Prostate gland (tissue), 2 donors: ENCODE data around the gene GUCA1A. TPM values are rescaled to one million over a fixed set of nuclear protein-coding genes. Genes with fewer than 3 reads are reported as not detected.

Source experiments
- DNase-seq: peaks from one replicate; pipeline ENCODE4 v3.0.0-alpha.2; 2019; ENCODE audit warnings: low spot score
- H3K27ac ChIP-seq, 2 donors: fragments of 200-600 bp; sonication (generic); 2 replicates each; pipeline ENCODE4 v1.5.1; 2017 to 2019
- H3K27me3 ChIP-seq: fragments of 200-600 bp; sonication (generic); replicated peaks from 2 replicates; pipeline ENCODE4 v1.5.1; 2019; ENCODE audit not compliant: insufficient read depth
- H3K36me3 ChIP-seq, 2 donors: fragments of 200-600 bp; sonication (generic); 1 replicate in 1 of 2; 2 replicates in 1 of 2; pipeline versions ENCODE4 v1.5.1 to v1.8.1; 2017 to 2019
- H3K4me1 ChIP-seq: fragments of 200-600 bp; sonication (generic); replicated peaks from 2 replicates; pipeline ENCODE4 v1.5.1; 2019
- H3K4me3 ChIP-seq, 2 donors: fragments of 200-600 bp; sonication (generic); 2 replicates each; pipeline ENCODE4 v1.5.1; 2017 to 2019
- H3K9me3 ChIP-seq: fragments of 200-600 bp; sonication (generic); 2 replicates; pipeline ENCODE4 v1.5.1; 2017
- POLR2A ChIP-seq: fragments of 450-650 bp; IDR thresholded peaks from one replicate; pipeline ENCODE4 v1.6.1; 2016; ENCODE audit warnings: antibody characterized with exemption, mild to moderate bottlenecking
- POLR2AphosphoS5 ChIP-seq: sonication (generic); formaldehyde crosslinking; IDR thresholded peaks from one replicate; pipeline ENCODE4 v1.6.1; 2017; ENCODE audit warnings: antibody characterized with exemption
- WGBS: methylation state at CpG from one replicate; pipeline ENCODE4 v1.1.5; 2018; 5-methylcytosine and 5-hydroxymethylcytosine counted together
- intact Hi-C: fragments of 100-400 bp; cut with DNase I; formaldehyde crosslinking; loops from one replicate; pipeline ENCODE4 v1.14.2; 2022
- total RNA-seq, 2 donors: library from RNA; depleted of rRNA; stranded (reverse); fragments of >200 nt; gene quantifications; one replicate each; pipeline ENCODE4 v1.1.0, GENCODE V29; 2016
- TF ChIP-seq, protein P1 (sequence below), 4 experiments: fragments of 200-600 bp in 2 of 4; fragments of 450-650 bp in 2 of 4; sonication (generic) in 2 of 4; IDR thresholded peaks; 1 replicate in 3 of 4; 2 replicates in 1 of 4; pipeline ENCODE4 v1.5.1; 2016 to 2019; ENCODE audit warnings: antibody characterized with exemption in 4 of 4, mild to moderate bottlenecking in 2 of 4, moderate library complexity in 2 of 4

Gene GUCA1A
- total RNA-seq, 2 donors from 2014 or later: 2.1 TPM; not detected in 1

DNA sequence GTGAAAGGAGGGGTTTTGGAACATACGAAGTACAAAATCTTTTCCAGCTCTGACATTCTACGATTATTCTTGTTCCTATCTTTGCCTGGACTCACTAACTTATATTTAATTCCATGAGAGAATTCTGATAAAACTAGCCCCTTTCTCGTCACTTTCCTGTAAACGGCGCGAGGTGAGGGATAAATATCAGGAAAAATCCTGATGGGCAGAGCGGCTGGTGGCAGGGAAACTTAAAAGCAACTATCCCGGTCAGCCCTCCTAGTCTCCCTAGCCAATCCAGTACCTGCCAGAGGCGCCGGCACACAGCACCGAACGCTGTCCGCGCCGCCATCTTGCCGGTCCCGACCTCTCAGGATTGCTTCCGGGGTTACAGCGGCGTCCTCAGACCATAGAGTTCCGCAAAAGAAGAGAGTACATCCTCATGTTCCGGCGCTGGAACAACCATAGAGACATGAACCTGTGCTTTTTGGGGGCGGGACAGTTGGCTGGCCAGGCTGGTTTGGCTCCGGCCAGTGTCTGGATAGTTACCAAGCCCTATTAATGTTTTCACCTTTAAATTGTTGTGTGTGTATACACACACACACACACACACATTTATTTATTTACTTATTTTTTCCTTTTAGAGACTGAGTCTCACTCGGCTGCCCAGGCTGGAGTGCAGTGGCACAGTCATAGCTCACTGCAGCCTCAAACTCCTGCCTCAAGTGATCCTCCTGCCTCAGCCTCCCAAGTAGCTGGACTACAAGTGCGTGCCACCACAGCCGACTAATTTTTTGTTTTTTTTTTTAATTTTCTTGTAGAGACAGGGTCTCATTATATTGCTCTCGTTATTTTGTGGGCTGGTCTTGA is 44.6 kb downstream of the GUCA1A start, which contains the start of gene MRPS10:
TSS of gene MRPS10 (minus strand) at position 343 of the 849 bp plus-strand sequence. CDS start at position 331, 12 bp downstream.
- Histone ChIP-seq H3K9me3 (no peaks in the 10 kb centered on the region), H3K36me3 (no peaks in the 10 kb centered on the region), H3K4me3 (peak within 1 kb of the TSS; percentile 53 to 66), H3K27ac (peak within 1 kb of the TSS; percentile 51 to 72), H3K27me3 (no peaks in the 10 kb centered on the region), H3K4me1 (no peaks in the 10 kb centered on the region)
- 10% methylated on average over 29 of the region's 29 CpGs for WGBS
- TF ChIP-seq POLR2AphosphoS5 (peak; percentile 99), POLR2A (peak; percentile 45)
- TF ChIP-seq, protein P1, sequence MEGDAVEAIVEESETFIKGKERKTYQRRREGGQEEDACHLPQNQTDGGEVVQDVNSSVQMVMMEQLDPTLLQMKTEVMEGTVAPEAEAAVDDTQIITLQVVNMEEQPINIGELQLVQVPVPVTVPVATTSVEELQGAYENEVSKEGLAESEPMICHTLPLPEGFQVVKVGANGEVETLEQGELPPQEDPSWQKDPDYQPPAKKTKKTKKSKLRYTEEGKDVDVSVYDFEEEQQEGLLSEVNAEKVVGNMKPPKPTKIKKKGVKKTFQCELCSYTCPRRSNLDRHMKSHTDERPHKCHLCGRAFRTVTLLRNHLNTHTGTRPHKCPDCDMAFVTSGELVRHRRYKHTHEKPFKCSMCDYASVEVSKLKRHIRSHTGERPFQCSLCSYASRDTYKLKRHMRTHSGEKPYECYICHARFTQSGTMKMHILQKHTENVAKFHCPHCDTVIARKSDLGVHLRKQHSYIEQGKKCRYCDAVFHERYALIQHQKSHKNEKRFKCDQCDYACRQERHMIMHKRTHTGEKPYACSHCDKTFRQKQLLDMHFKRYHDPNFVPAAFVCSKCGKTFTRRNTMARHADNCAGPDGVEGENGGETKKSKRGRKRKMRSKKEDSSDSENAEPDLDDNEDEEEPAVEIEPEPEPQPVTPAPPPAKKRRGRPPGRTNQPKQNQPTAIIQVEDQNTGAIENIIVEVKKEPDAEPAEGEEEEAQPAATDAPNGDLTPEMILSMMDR (IDR thresholded peaks at IDR 0.05): peak in 1 of 4 experiments; percentile 3
- intact Hi-C loops: loop anchor here (2.0 kb wide), 1 partner anchor 329 kb away; no protein-coding TSS in a partner anchor
- peak; percentile 90 for DNase-seq

DNA sequence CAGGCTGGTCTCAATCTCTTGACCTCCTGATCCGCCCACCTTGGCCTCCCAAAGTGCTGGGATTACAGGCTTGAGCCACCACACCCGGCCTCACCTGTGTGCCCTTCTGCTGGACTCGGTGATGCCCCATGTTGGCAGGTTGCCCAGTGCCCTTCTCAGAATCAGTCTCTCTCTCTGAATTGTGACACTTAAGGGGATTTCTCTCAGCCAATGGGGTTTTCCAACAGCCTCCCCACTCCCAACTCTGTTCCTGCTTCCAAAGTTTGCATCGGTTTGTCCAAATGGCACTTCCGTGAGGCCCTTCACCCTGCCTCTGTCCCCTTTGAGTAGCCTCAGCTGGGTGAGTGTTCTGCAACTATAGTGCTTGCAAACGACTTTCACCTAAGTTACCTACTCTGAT is 47.6 kb downstream of the GUCA1A start:
- intact Hi-C loops: loop anchor here (10.0 kb wide), 1 partner anchor 296 kb away; the partner anchor contains the start of genes BYSL and MED20
- TF ChIP-seq, protein P1 (IDR thresholded peaks at IDR 0.05): no peak
- TF ChIP-seq POLR2A (no peak), POLR2AphosphoS5 (no peak)
- whole genome bisulfite sequencing: 75% methylated on average over 6 of the region's 6 CpGs
- Histone ChIP-seq H3K27me3 (no peaks in the 10 kb centered on the region), H3K36me3 (no peaks in the 10 kb centered on the region), H3K9me3 (no peaks in the 10 kb centered on the region), H3K27ac (no peak overlapping the region), H3K4me1 (no peaks in the 10 kb centered on the region), H3K4me3 (no peak overlapping the region)
- no peak for DNase-seq

DNA sequence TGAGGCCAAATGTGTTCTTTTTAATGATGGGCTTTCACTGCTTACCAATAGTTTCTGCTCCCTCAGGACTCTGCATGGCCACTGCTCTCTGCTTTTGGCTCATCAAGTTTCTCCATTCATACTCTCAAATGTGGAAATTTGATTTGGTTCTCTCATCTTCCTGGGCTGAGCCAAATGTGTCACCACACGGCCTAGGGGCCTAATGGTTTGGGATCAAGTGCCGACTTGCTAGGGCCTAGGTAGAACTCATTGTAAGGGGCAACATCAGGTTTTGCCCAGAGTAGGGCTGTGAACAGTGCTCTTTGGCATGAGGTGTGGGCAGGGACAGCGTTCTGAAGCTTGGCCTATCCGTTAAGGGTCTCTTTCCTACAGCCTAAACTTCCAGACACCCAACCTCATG is 48.4 kb downstream of the GUCA1A start:
- no peak overlapping the region for H3K4me3 ChIP-seq
- H3K4me1 ChIP-seq: no peaks in the 10 kb centered on the region
- intact Hi-C loops: loop anchor here (10.0 kb wide), 1 partner anchor 297 kb away; the partner anchor contains the start of genes BYSL and MED20
- DNase-seq: no peak
- no peak for TF ChIP-seq POLR2AphosphoS5
- TF ChIP-seq, protein P1 (IDR thresholded peaks at IDR 0.05): no peak
- no peak for TF ChIP-seq POLR2A
- WGBS: 82% methylated on average over 4 of the region's 4 CpGs
- H3K27ac ChIP-seq: no peak overlapping the region
- no peaks in the 10 kb centered on the region for H3K36me3 ChIP-seq
- no peaks in the 10 kb centered on the region for H3K9me3 ChIP-seq
- no peaks in the 10 kb centered on the region for H3K27me3 ChIP-seq

DNA sequence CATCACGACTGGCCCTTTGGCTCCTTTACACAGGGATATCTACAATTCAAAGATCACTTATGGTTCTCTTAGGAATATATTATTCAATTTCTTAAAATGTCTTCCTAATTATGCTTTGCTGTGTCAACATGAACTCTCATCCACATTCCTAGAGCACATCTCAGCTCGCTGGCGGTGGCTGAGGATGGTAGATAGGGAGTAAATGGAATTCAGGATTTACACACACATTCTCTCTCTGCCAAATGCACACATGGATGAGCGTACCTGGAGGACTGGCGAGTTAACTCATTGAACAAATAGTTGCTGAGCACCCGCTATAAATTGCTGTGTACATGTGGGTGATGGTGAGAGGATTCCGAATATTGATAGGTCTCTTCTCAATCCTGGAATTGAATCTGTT is 49.3 kb downstream of the GUCA1A start:
- H3K27me3 ChIP-seq: no peaks in the 10 kb centered on the region
- DNase-seq: no peak
- no peaks in the 10 kb centered on the region for H3K9me3 ChIP-seq
- 67% methylated on average over 7 of the region's 7 CpGs for WGBS
- intact Hi-C loops: loop anchor here (10.0 kb wide), 1 partner anchor 298 kb away; the partner anchor contains the start of genes BYSL and MED20
- TF ChIP-seq, protein P1 (IDR thresholded peaks at IDR 0.05): no peak
- TF ChIP-seq POLR2A: no peak
- TF ChIP-seq POLR2AphosphoS5: no peak
- no peak overlapping the region for H3K4me3 ChIP-seq
- H3K27ac ChIP-seq: no peak overlapping the region
- no peaks in the 10 kb centered on the region for H3K36me3 ChIP-seq
- H3K4me1 ChIP-seq: no peaks in the 10 kb centered on the region
